A549 (cell line): ENCODE measurements around the gene SLC30A7. TPM values are rescaled to one million over a fixed set of nuclear protein-coding genes. Genes with fewer than 3 reads are reported as not detected.
"Not testable (repeated sequence)": the region's sequence is repeated elsewhere in the genome, so short reads cannot be mapped to it uniquely, and the experiment has no call there.

Experiments used
- ATAC-seq, 2 experiments: fragments of 200-7000 bp in 1 of 2; fragments of >200 bp in 1 of 2; cut with Nextera tagmentation in 1 of 2; cut with Tn5 transposase in 1 of 2; 3 replicates each; pipeline versions ENCODE4 v1.8.0 to v1.9.1; 2018 to 2020; ENCODE audit warnings: mild to moderate bottlenecking in 1 of 2, moderate library complexity in 1 of 2
- CTCF ChIA-PET: fragments of 300-600 bp; sonication (Branson Sonifier 250); formaldehyde crosslinking; extraction: SDS; loops from one replicate; lab custom pipeline; 2021; ENCODE audit warnings: antibody characterized with exemption, inconsistent platforms; lab: Yijun Ruan, JAX
- POLR2A ChIA-PET: fragments of 350-600 bp; formaldehyde crosslinking; extraction: SDS; loops from one replicate; lab custom pipeline; 2021; ENCODE audit warnings: antibody characterized with exemption, inconsistent platforms; lab: Yijun Ruan, JAX
- DNase-seq, 2 experiments: peaks; one replicate each; pipeline versions ENCODE4 v3.0.0 to v3.0.0-alpha.2; 2011 to 2016; ENCODE audit warnings: low read depth in 1 of 2, low spot score in 1 of 2
- FAIRE-seq: peaks from 2 replicates; lab custom pipeline; 2011; peaks lifted over from hg19 to GRCh38; lab: Jason Lieb, UNC
- H3K27ac ChIP-seq, 2 experiments: fragments of >200 bp; sonication (Bioruptor Twin); formaldehyde crosslinking; 3 replicates each; pipeline ENCODE4 v1.5.1; 2016 to 2017
- H3K4me1 ChIP-seq: fragments of >200 bp; sonication (Bioruptor Twin); formaldehyde crosslinking; 3 replicates; pipeline ENCODE4 v1.6.1; 2016
- H3K4me2 ChIP-seq: fragments of >200 bp; sonication (Bioruptor Twin); formaldehyde crosslinking; 3 replicates; pipeline ENCODE4 v1.6.1; 2016
- H3K4me3 ChIP-seq: fragments of >200 bp; sonication (Bioruptor Twin); formaldehyde crosslinking; 3 replicates; pipeline ENCODE4 v1.5.1; 2016
- H3K9me3 ChIP-seq: fragments of >200 bp; sonication (Bioruptor Twin); formaldehyde crosslinking; 3 replicates; pipeline ENCODE4 v1.6.1; 2016
- BHLHE40 ChIP-seq: IDR thresholded peaks from 2 replicates; pipeline ENCODE4 v1.6.1; 2012; ENCODE audit warnings: low read depth, low read length, inconsistent platforms
- CEBPB ChIP-seq, 2 experiments: fragments of >200 bp in 1 of 2; sonication (Bioruptor Twin) in 1 of 2; formaldehyde crosslinking in 1 of 2; IDR thresholded peaks; 2 replicates each; pipeline ENCODE4 v1.6.1; 2012 to 2016
- CHD2 ChIP-seq: fragments of 150-350 bp; IDR thresholded peaks from 2 replicates; pipeline ENCODE4 v1.6.1; 2014; ENCODE audit warnings: low read length; ENCODE audit not compliant: partially characterized antibody
- EHF ChIP-seq: fragments of 250-450 bp; sonication (Bioruptor Pico); IDR thresholded peaks from 2 replicates; pipeline ENCODE4 v1.5.0; 2020; ENCODE audit warnings: mild to moderate bottlenecking
- EP300 ChIP-seq, 2 experiments: fragments of >200 bp; sonication (Bioruptor Twin); formaldehyde crosslinking; IDR thresholded peaks; 2 replicates in 1 of 2; 3 replicates in 1 of 2; pipeline ENCODE4 v1.6.1; 2016 to 2017
- FOSL2 ChIP-seq, 2 experiments: fragments of 450-650 bp in 1 of 2; fragments of >200 bp in 1 of 2; sonication (Bioruptor Twin) in 1 of 2; formaldehyde crosslinking; IDR thresholded peaks; 2 replicates each; pipeline versions ENCODE4 v1.5.0 to v1.6.1; 2016 to 2020; ENCODE audit warnings: mild to moderate bottlenecking in 1 of 2, moderate library complexity in 1 of 2
- HDAC2 ChIP-seq: fragments of 200-600 bp; sonication (generic); IDR thresholded peaks from 2 replicates; pipeline ENCODE4 v1.6.1; 2016
- HEYL ChIP-seq: fragments of 250-450 bp; sonication (Bioruptor Pico); IDR thresholded peaks from 2 replicates; pipeline ENCODE4 v1.8.0; 2021; ENCODE audit warnings: mild to moderate bottlenecking, moderate library complexity
- HOXB13 ChIP-seq: fragments of 250-450 bp; sonication (Bioruptor Pico); IDR thresholded peaks from 2 replicates; pipeline ENCODE4 v1.5.0; 2020; ENCODE audit warnings: low read depth, mild to moderate bottlenecking, moderate library complexity
- HOXB5 ChIP-seq: fragments of 250-450 bp; sonication (Bioruptor Pico); IDR thresholded peaks from 2 replicates; pipeline ENCODE4 v1.5.0; 2020; ENCODE audit warnings: mild to moderate bottlenecking, moderate library complexity
- JUNB ChIP-seq: fragments of >200 bp; sonication (Bioruptor Twin); formaldehyde crosslinking; IDR thresholded peaks from 2 replicates; pipeline ENCODE4 v1.6.1; 2016
- MAZ ChIP-seq: fragments of 150-350 bp; IDR thresholded peaks from 2 replicates; pipeline ENCODE4 v1.6.1; 2014; ENCODE audit warnings: antibody characterized with exemption, low read depth, low read length, borderline replicate concordance
- POLR2A ChIP-seq: IDR thresholded peaks from 2 replicates; pipeline ENCODE4 v1.6.1; 2012; ENCODE audit warnings: mild to moderate bottlenecking, low read length
- POLR2AphosphoS2 ChIP-seq: conservative IDR thresholded peaks from 2 replicates; pipeline ENCODE4 v1.6.1; 2012; ENCODE audit warnings: low read length, improper control_type of control experiment, inconsistent platforms
- RAD21 ChIP-seq, 2 experiments: fragments of >200 bp in 1 of 2; sonication (Bioruptor Twin) in 1 of 2; formaldehyde crosslinking in 1 of 2; IDR thresholded peaks in 1 of 2; conservative IDR thresholded peaks in 1 of 2; 2 replicates in 1 of 2; 3 replicates in 1 of 2; pipeline ENCODE4 v1.6.1; 2012 to 2018; ENCODE audit warnings: inconsistent platforms in 1 of 2
- RARB ChIP-seq: fragments of 250-450 bp; sonication (Bioruptor Pico); IDR thresholded peaks from 2 replicates; pipeline ENCODE4 v1.8.0; 2021; ENCODE audit warnings: mild to moderate bottlenecking, moderate library complexity
- RCOR1 ChIP-seq: fragments of 150-350 bp; IDR thresholded peaks from 2 replicates; pipeline ENCODE4 v1.6.1; 2014; ENCODE audit warnings: antibody characterized with exemption, low read length, low read depth
- RNF2 ChIP-seq: fragments of 200-600 bp; sonication (generic); IDR thresholded peaks from 2 replicates; pipeline ENCODE4 v1.6.1; 2016; ENCODE audit warnings: low read depth, mild to moderate bottlenecking, antibody characterized with exemption, moderate library complexity, borderline replicate concordance
- SREBF2 ChIP-seq: fragments of 450-650 bp; IDR thresholded peaks from 2 replicates; pipeline ENCODE4 v1.6.1; 2014; ENCODE audit warnings: mild to moderate bottlenecking, moderate library complexity
- TP53 ChIP-seq: fragments of 250-450 bp; sonication (Bioruptor Pico); IDR thresholded peaks from 2 replicates; pipeline ENCODE4 v1.5.0; 2021; ENCODE audit warnings: mild to moderate bottlenecking, moderate library complexity
- ZC3H11A ChIP-seq: fragments of 450-650 bp; IDR thresholded peaks from 2 replicates; pipeline ENCODE4 v1.6.1; 2014; ENCODE audit warnings: antibody characterized with exemption, mild to moderate bottlenecking
- ZNF302 ChIP-seq: fragments of 250-450 bp; sonication (Bioruptor Pico); IDR thresholded peaks from 2 replicates; pipeline ENCODE4 v1.9.0; 2021; ENCODE audit warnings: inconsistent platforms, mild to moderate bottlenecking, moderate library complexity
- WGBS: methylation state at CpG from one replicate; pipeline ENCODE4 v1.1.6; 2017; ENCODE audit errors: missing lambda C conversion rate; 5-methylcytosine and 5-hydroxymethylcytosine counted together
- polyA plus RNA-seq, 4 experiments: library from polyadenylated mRNA; depleted of rRNA in 3 of 4; stranded (reverse); fragments of >200 nt; fragmentation: RNase III in 1 of 4; extraction: RNeasy Plus Mini Kit Qiagen cat#74134 plus additional on column Dnase treatment in 1 of 4; gene quantifications; 2 replicates in 3 of 4; 3 replicates in 1 of 4; pipeline ENCODE4 v1.2.3, GENCODE V29; 2011 to 2017
- TF ChIP-seq, protein P1 (sequence below): IDR thresholded peaks from 2 replicates; pipeline ENCODE4 v1.6.1; 2012
- TF ChIP-seq, protein P2 (sequence below): fragments of 250-450 bp; sonication (Bioruptor Pico); IDR thresholded peaks from 2 replicates; pipeline ENCODE4 v1.5.0; 2021; ENCODE audit warnings: mild to moderate bottlenecking, moderate library complexity, borderline replicate concordance
- TF ChIP-seq, protein P3 (sequence below): fragments of >200 bp; sonication (Bioruptor Twin); formaldehyde crosslinking; IDR thresholded peaks from 3 replicates; pipeline ENCODE4 v1.5.1; 2016
- TF ChIP-seq, protein P4 (sequence below): IDR thresholded peaks from 2 replicates; pipeline ENCODE4 v1.6.1; 2012; ENCODE audit warnings: low read depth, borderline replicate concordance

The SLC30A7 gene
- polyA plus RNA-seq, 2 of the 4 experiments (the other 2 are of a cell fraction), result 4.3 to 9.6 TPM

DNA sequence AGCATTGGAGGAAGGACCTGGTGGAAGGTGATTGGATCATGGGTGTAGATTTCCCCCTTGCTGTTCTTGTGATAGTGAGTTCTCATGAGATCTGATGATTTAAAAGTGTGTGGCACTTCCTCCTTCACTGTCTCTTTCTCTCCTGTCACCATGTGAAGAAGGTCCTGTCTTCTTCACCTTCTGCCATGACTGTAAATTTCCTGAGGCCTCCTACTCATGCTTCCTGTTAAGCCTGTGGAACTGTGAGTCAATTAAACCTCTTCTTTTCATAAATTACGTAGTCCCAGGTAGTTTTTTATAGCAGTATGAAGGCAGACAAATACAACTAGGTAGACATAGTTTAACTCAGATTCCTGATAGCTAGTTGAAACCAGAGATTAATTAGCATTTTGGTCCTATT lies 57.1 kb downstream of the SLC30A7 start:
- ATAC-seq, H3K27ac ChIP-seq, H3K9me3 ChIP-seq, H3K4me2 ChIP-seq, CTCF ChIA-PET, POLR2A ChIA-PET, FAIRE-seq, DNase-seq, H3K4me3 ChIP-seq: not testable (repeated sequence)
- peaks cover 16% of the 10 kb centered on the region for H3K4me1 ChIP-seq
- WGBS, result 88% methylated on average over 1 of the region's 1 CpG

DNA sequence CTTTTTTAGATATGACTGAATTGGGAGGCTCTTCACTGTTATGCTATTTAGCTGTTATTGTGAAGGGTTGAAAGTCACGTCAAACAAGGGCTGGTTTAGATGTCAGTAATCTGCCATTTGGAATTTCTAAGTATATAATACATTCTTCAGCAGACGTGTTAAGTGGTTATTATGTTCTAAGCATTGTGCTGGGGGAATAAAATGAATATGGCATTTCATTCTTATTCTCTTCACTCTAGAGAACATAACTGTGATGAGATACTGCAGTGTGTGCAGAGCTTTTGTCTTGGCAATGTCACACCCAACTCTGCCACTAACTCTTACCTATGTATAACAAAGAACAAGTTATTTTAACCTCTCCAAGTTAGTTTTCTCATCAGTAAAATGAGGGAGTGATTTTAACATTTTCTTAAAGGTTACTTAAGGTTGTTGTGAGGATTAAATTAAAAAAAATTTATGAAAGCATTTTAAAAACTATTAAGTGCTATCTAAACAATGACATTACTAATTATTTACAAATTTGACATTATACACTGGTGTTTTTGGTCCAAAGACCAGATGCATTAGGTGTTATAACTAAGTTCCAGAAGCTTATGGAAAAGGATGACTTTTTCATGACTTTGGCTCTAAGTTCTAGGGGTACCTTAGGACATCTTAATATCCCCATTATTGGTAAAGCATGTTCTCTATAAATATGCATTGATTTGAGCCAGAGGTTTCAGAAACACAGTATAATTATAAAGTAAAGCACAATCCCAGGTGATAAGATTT lies 58.3 kb downstream of the SLC30A7 start:
- peaks cover 14% of the 10 kb centered on the region for H3K4me1 ChIP-seq
- no peak overlapping the region for H3K4me2 ChIP-seq
- no peaks in the 10 kb centered on the region for H3K9me3 ChIP-seq
- DNase-seq (no peak), FAIRE-seq (no peak), ATAC-seq (no peak)
- 93% methylated on average over 2 of the region's 2 CpGs for WGBS
- TF ChIP-seq MAZ (no peak), RAD21 (conservative IDR thresholded peaks at IDR 0.05 in 1 of 2, IDR thresholded peaks at IDR 0.05 in 1 of 2) (no peak), BHLHE40 (no peak), TP53 (CRISPR knock-in tag) (no peak), EP300 (IDR thresholded peaks at IDR 0.05) (no peak), JUNB (no peak), ZC3H11A (no peak), HOXB5 (CRISPR knock-in tag) (no peak), RARB (CRISPR knock-in tag) (no peak), RNF2 (no peak), CHD2 (no peak), ZNF302 (CRISPR knock-in tag) (no peak)
- TF ChIP-seq, protein P1, sequence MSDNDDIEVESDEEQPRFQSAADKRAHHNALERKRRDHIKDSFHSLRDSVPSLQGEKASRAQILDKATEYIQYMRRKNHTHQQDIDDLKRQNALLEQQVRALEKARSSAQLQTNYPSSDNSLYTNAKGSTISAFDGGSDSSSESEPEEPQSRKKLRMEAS, result no peak
- H3K4me3 ChIP-seq, result no peak overlapping the region
- POLR2A ChIA-PET, result no interaction called here
- CTCF ChIA-PET, result no interaction called here
- no peak overlapping the region for H3K27ac ChIP-seq

DNA sequence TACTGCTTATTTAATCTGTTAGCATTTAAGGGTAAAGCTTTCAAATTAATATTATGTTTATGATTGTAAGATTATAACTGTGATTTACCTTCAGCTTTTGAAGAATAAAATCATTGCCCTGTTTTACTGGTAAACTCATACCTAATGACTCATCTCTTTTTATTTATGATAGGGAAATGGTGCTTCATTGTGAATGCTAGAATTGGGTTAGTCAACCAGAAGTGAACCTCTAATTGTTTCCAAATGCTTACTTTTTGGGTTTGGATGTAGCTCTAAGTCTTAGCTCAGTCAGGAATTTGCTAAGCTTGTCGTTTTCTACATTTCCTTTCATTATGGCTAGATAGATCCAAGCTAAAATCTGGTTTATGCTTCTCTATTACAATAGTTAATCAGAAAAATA lies 59.4 kb downstream of the SLC30A7 start:
- no peak for ATAC-seq
- Histone ChIP-seq H3K4me3 (no peak overlapping the region), H3K27ac (no peak overlapping the region), H3K4me1 (peaks cover 8% of the 10 kb centered on the region; the same call in 2 of the 3 replicates), H3K4me2 (no peak overlapping the region), H3K9me3 (no peaks in the 10 kb centered on the region)
- no peak for DNase-seq
- CTCF ChIA-PET, result no interaction called here
- POLR2A ChIA-PET, result no interaction called here
- 65% methylated on average over 1 of the region's 1 CpG for WGBS
- no peak for TF ChIP-seq SREBF2
- no peak for TF ChIP-seq HEYL
- no peak for TF ChIP-seq HOXB13 (CRISPR knock-in tag)
- TF ChIP-seq, protein P2, sequence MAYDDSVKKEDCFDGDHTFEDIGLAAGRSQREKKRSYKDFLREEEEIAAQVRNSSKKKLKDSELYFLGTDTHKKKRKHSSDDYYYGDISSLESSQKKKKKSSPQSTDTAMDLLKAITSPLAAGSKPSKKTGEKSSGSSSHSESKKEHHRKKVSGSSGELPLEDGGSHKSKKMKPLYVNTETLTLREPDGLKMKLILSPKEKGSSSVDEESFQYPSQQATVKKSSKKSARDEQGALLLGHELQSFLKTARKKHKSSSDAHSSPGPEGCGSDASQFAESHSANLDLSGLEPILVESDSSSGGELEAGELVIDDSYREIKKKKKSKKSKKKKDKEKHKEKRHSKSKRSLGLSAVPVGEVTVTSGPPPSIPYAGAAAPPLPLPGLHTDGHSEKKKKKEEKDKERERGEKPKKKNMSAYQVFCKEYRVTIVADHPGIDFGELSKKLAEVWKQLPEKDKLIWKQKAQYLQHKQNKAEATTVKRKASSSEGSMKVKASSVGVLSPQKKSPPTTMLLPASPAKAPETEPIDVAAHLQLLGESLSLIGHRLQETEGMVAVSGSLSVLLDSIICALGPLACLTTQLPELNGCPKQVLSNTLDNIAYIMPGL (CRISPR knock-in tag), result no peak
- TF ChIP-seq ZNF302 (CRISPR knock-in tag), result no peak
- no peak for TF ChIP-seq MAZ
- TF ChIP-seq POLR2AphosphoS2, result no peak
- no peak for TF ChIP-seq RNF2
- no peak for TF ChIP-seq POLR2A
- TF ChIP-seq, protein P3, sequence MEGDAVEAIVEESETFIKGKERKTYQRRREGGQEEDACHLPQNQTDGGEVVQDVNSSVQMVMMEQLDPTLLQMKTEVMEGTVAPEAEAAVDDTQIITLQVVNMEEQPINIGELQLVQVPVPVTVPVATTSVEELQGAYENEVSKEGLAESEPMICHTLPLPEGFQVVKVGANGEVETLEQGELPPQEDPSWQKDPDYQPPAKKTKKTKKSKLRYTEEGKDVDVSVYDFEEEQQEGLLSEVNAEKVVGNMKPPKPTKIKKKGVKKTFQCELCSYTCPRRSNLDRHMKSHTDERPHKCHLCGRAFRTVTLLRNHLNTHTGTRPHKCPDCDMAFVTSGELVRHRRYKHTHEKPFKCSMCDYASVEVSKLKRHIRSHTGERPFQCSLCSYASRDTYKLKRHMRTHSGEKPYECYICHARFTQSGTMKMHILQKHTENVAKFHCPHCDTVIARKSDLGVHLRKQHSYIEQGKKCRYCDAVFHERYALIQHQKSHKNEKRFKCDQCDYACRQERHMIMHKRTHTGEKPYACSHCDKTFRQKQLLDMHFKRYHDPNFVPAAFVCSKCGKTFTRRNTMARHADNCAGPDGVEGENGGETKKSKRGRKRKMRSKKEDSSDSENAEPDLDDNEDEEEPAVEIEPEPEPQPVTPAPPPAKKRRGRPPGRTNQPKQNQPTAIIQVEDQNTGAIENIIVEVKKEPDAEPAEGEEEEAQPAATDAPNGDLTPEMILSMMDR, result no peak
- TF ChIP-seq, protein P4, sequence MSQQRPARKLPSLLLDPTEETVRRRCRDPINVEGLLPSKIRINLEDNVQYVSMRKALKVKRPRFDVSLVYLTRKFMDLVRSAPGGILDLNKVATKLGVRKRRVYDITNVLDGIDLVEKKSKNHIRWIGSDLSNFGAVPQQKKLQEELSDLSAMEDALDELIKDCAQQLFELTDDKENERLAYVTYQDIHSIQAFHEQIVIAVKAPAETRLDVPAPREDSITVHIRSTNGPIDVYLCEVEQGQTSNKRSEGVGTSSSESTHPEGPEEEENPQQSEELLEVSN, result no peak
- TF ChIP-seq FOSL2 (IDR thresholded peaks at IDR 0.05), result no peak
- TF ChIP-seq FOSL2 (CRISPR knock-in tag; IDR thresholded peaks at IDR 0.05), result no peak
- no peak for TF ChIP-seq HDAC2
- no peak for TF ChIP-seq EHF (CRISPR knock-in tag)
- TF ChIP-seq CEBPB (IDR thresholded peaks at IDR 0.05), result no peak
- TF ChIP-seq EP300 (IDR thresholded peaks at IDR 0.05), result no peak
- no peak for TF ChIP-seq CHD2
- TF ChIP-seq RCOR1, result no peak
- no peak for TF ChIP-seq BHLHE40
- no peak for FAIRE-seq
